Caco-2 (cell line): ENCODE data around the gene LMX1B. TPM values are rescaled to one million over a fixed set of nuclear protein-coding genes. Genes with fewer than 3 reads are reported as not detected.

Source experiments
- BruUV-seq: library from RNA; stranded (reverse); fragments of 400-500 nt; replicated peaks from 2 replicates; lab custom pipeline; 2021; lab: Mats Ljungman, UMichigan
- CTCF ChIA-PET: fragments of 300-600 bp; sonication (Branson Sonifier 250); formaldehyde crosslinking; loops from one replicate; lab custom pipeline; 2022; ENCODE audit warnings: antibody characterized with exemption; lab: Charles Lee
- POLR2A ChIA-PET: fragments of 300-600 bp; sonication (Branson Sonifier 250); formaldehyde crosslinking; loops from one replicate; lab custom pipeline; 2022; ENCODE audit warnings: antibody characterized with exemption; lab: Charles Lee
- DNase-seq, 2 experiments: peaks; one replicate each; pipeline versions ENCODE4 v3.0.0 to v3.0.0-alpha.2; 2020 to 2022
- H3K27me3 ChIP-seq: replicated peaks from 2 replicates; pipeline ENCODE4 v1.6.0; 2011; ENCODE audit warnings: low read length; ENCODE audit not compliant: control insufficient read depth, insufficient read depth
- H3K36me3 ChIP-seq: 2 replicates; pipeline ENCODE4 v1.5.1; 2011; ENCODE audit warnings: low read length; ENCODE audit not compliant: control insufficient read depth, insufficient read depth
- H3K4me1 ChIP-seq: fragments of 250-450 bp; sonication (Bioruptor Pico); 2 replicates; pipeline ENCODE4 v1.5.1; 2020; ENCODE audit warnings: mild to moderate bottlenecking
- H3K4me3 ChIP-seq: 2 replicates; pipeline ENCODE4 v1.5.1; 2011; ENCODE audit warnings: low read depth, mild to moderate bottlenecking, control low read depth, low read length
- H3K9me3 ChIP-seq: fragments of 250-450 bp; sonication (Bioruptor Pico); 2 replicates; pipeline ENCODE4 v1.5.1; 2020; ENCODE audit warnings: mild to moderate bottlenecking, moderate library complexity
- H3K27ac Mint-ChIP-seq: one replicate; pipeline ENCODE4 v1.8.0; 2022; ENCODE audit warnings: mixed read lengths; ENCODE audit not compliant: unreplicated experiment
- H3K27me3 Mint-ChIP-seq: one replicate; pipeline ENCODE4 v1.8.0; 2022; ENCODE audit warnings: mixed read lengths; ENCODE audit not compliant: insufficient read depth, unreplicated experiment
- H3K36me3 Mint-ChIP-seq: one replicate; pipeline ENCODE4 v1.8.0; 2022; ENCODE audit warnings: mild to moderate bottlenecking, mixed read lengths; ENCODE audit not compliant: insufficient read depth, unreplicated experiment
- H3K4me1 Mint-ChIP-seq: one replicate; pipeline ENCODE4 v1.8.0; 2022; ENCODE audit warnings: low read depth, mixed read lengths; ENCODE audit not compliant: unreplicated experiment
- H3K4me3 Mint-ChIP-seq: one replicate; pipeline ENCODE4 v1.8.0; 2022; ENCODE audit warnings: mild to moderate bottlenecking, moderate library complexity, mixed read lengths; ENCODE audit not compliant: unreplicated experiment
- H3K9me3 Mint-ChIP-seq: one replicate; pipeline ENCODE4 v1.8.0; 2022; ENCODE audit warnings: mixed read lengths; ENCODE audit not compliant: unreplicated experiment
- CTCF ChIP-seq, 2 experiments: fragments of 200-600 bp in 1 of 2; IDR thresholded peaks; 1 replicate in 1 of 2; 2 replicates in 1 of 2; pipeline versions ENCODE4 v1.5.1 to v1.8.0; 2011 to 2022; ENCODE audit warnings: antibody characterized with exemption in 1 of 2, control low read depth in 1 of 2, inconsistent platforms in 1 of 2, low read depth in 1 of 2, low read length in 1 of 2, mild to moderate bottlenecking in 1 of 2, moderate library complexity in 1 of 2; ENCODE audit not compliant: insufficient read depth in 1 of 2, severe bottlenecking in 1 of 2, unreplicated experiment in 1 of 2
- intact Hi-C: fragments of 100-400 bp; cut with micrococcal nuclease; formaldehyde crosslinking; loops from one replicate; pipeline ENCODE4 v1.10.0; 2022; ENCODE audit not compliant: unreplicated experiment
- total RNA-seq: library from RNA; stranded (reverse); gene quantifications from 2 replicates; pipeline ENCODE4 v1.2.3, GENCODE V29; 2022

LMX1B gene
- total RNA-seq, 1 experiment from 2014 or later, result 17.0 TPM

GRCh38 chr9:126704157-126704891 lies 90.6 kb downstream of the LMX1B start:
- H3K27ac Mint-ChIP-seq, result peak overlapping the region; percentile 34
- H3K4me3 ChIP-seq, result no peak overlapping the region
- no peak for TF ChIP-seq CTCF (IDR thresholded peaks at IDR 0.05; ENCODE audit: insufficient read depth in 1 of 2, low read depth in 1 of 2, low read length in 1 of 2, severe bottlenecking in 1 of 2, unreplicated experiment in 1 of 2)
- CTCF ChIA-PET, result interaction anchor here (0.7 to 8.1 kb wide), 6 partner anchors 14 to 78 kb away, joined by 3 to 227 read pairs (median 10); no protein-coding TSS in a partner anchor
- H3K27me3 Mint-ChIP-seq, result peaks cover 10% of the 10 kb centered on the region
- H3K4me3 Mint-ChIP-seq, result peak overlapping the region; percentile 43
- H3K9me3 Mint-ChIP-seq, result no peaks in the 10 kb centered on the region
- H3K27me3 ChIP-seq, result no peaks in the 10 kb centered on the region
- DNase-seq, result peak in 1 of 2 experiments; percentile 48
- H3K4me1 ChIP-seq, result peaks cover 26% of the 10 kb centered on the region
- POLR2A ChIA-PET, result interaction anchor here (1.5 kb wide), 1 partner anchor 77 kb away, joined by 4 read pairs; no protein-coding TSS in a partner anchor
- BruUV-seq, result no TSS peak
- no peaks in the 10 kb centered on the region for H3K9me3 ChIP-seq
- peaks cover 14% of the 10 kb centered on the region for H3K4me1 Mint-ChIP-seq
- H3K36me3 Mint-ChIP-seq, result peaks cover 35% of the 10 kb centered on the region
- intact Hi-C loops, result loop anchor here (5.0 kb wide), 1 partner anchor 418 kb away; the partner anchor contains the start of gene ANGPTL2
- no peaks in the 10 kb centered on the region for H3K36me3 ChIP-seq

GRCh38 chr9:126704892-126705766 lies 91.4 kb downstream of the LMX1B start:
- peaks cover 14% of the 10 kb centered on the region for H3K4me1 Mint-ChIP-seq
- peak; percentile 82 to 89 for TF ChIP-seq CTCF (IDR thresholded peaks at IDR 0.05; ENCODE audit: insufficient read depth in 1 of 2, low read depth in 1 of 2, low read length in 1 of 2, severe bottlenecking in 1 of 2, unreplicated experiment in 1 of 2)
- Histone ChIP-seq H3K36me3 (no peaks in the 10 kb centered on the region), H3K9me3 (no peaks in the 10 kb centered on the region), H3K4me3 (no peak overlapping the region), H3K4me1 (peaks cover 26% of the 10 kb centered on the region), H3K27me3 (no peaks in the 10 kb centered on the region)
- DNase-seq, result peak; percentile 84 to 88
- intact Hi-C loops, result loop anchor here (1.0 to 5.0 kb wide), 3 partner anchors 17 to 417 kb away; partner anchors contain the start of gene ANGPTL2
- H3K9me3 Mint-ChIP-seq, result no peaks in the 10 kb centered on the region
- ChIA-PET POLR2A (interaction anchor here (1.5 kb wide), 1 partner anchor 77 kb away, joined by 4 read pairs; no protein-coding TSS in a partner anchor), CTCF (interaction anchor here (0.6 to 8.1 kb wide), 12 partner anchors 15 to 520 kb away, joined by 3 to 227 read pairs (median 5); no protein-coding TSS in a partner anchor)
- H3K4me3 Mint-ChIP-seq, result peak overlapping the region; percentile 61
- peaks cover 30% of the 10 kb centered on the region for H3K36me3 Mint-ChIP-seq
- peaks cover 10% of the 10 kb centered on the region for H3K27me3 Mint-ChIP-seq
- BruUV-seq, result no TSS peak
- H3K27ac Mint-ChIP-seq, result peak overlapping the region; percentile 34
